Body of pancreas (tissue), 4 donors: Measurements from ENCODE around the gene AGO3.

ENCODE experiments used
- CTCF ChIP-seq, 7 experiments: fragments of 450-650 bp in 4 of 7; fragments of 200-600 bp in 3 of 7; sonication (generic) in 3 of 7; IDR thresholded peaks; one replicate each; pipeline ENCODE4 v1.5.1; 2016 to 2019; ENCODE audit warnings: antibody characterized with exemption in 7 of 7
- POLR2A ChIP-seq, 3 donors: fragments of 450-650 bp; IDR thresholded peaks; one replicate each; pipeline ENCODE4 v1.6.1; 2016; ENCODE audit warnings: antibody characterized with exemption in 3 of 3, mild to moderate bottlenecking in 2 of 3

GRCh38 chr1:35959304-35959703, 28.4 kb downstream of the AGO3 start:
- TF ChIP-seq POLR2A (IDR thresholded peaks at IDR 0.05) (no peak), CTCF (IDR thresholded peaks at IDR 0.05) (no peak)
